IMR-90 (cell line): Measurements from ENCODE around the gene ZC3H4. TPM values are rescaled to one million over a fixed set of nuclear protein-coding genes. Genes with fewer than 3 reads are reported as not detected.

Experiments
- ATAC-seq: fragments of 200-7000 bp; cut with Tn5 transposase; 2 replicates; pipeline ENCODE4 v1.9.1; 2020; ENCODE audit warnings: low read depth, mild to moderate bottlenecking, moderate library complexity
- BruUV-seq: library from RNA; stranded (reverse); fragments of 400-500 nt; replicated peaks from 2 replicates; lab custom pipeline; 2021; lab: Mats Ljungman, UMichigan
- CTCF ChIA-PET: fragments of 300-600 bp; formaldehyde crosslinking; extraction: SDS; loops from one replicate; lab custom pipeline; 2021; ENCODE audit warnings: antibody characterized with exemption; lab: Yijun Ruan, JAX
- POLR2A ChIA-PET: fragments of 300-600 bp; sonication (Branson Sonifier 250); formaldehyde crosslinking; loops from one replicate; lab custom pipeline; 2022; ENCODE audit warnings: antibody characterized with exemption; ENCODE audit not compliant: unreplicated experiment; lab: Charles Lee
- DNase-seq: peaks from one replicate; pipeline ENCODE4 v3.0.0; 2013
- H2AFZ ChIP-seq: replicated peaks from 2 replicates; pipeline ENCODE3; 2013; ENCODE audit warnings: low read length, mild to moderate bottlenecking; ENCODE audit not compliant: poor library complexity
- H2AK5ac ChIP-seq: 2 replicates; pipeline ENCODE4 v1.6.1; 2013; ENCODE audit warnings: low read depth, low read length, inconsistent platforms
- H2AK9ac ChIP-seq: replicated peaks from 2 replicates; pipeline ENCODE3; 2013; ENCODE audit warnings: mild to moderate bottlenecking, low read depth, low read length, moderate library complexity; ENCODE audit not compliant: poor library complexity
- H2BK120ac ChIP-seq: 2 replicates; pipeline ENCODE4 v1.6.1; 2013; ENCODE audit warnings: low read depth, low read length, inconsistent platforms
- H2BK15ac ChIP-seq: 3 replicates; pipeline ENCODE4 v1.6.1; 2013; ENCODE audit warnings: low read depth, low read length, inconsistent platforms
- H2BK20ac ChIP-seq: 2 replicates; pipeline ENCODE4 v1.6.1; 2013; ENCODE audit warnings: low read depth, mild to moderate bottlenecking, inconsistent platforms, low read length, moderate library complexity
- H2BK5ac ChIP-seq: 2 replicates; pipeline ENCODE4 v1.6.1; 2013; ENCODE audit warnings: mild to moderate bottlenecking, low read depth, low read length, inconsistent platforms; ENCODE audit not compliant: poor library complexity, severe bottlenecking
- H3K14ac ChIP-seq: replicated peaks from 2 replicates; pipeline ENCODE4 v1.6.1; 2013; ENCODE audit warnings: low read depth, low read length, inconsistent platforms
- H3K18ac ChIP-seq: 2 replicates; pipeline ENCODE4 v1.6.1; 2013; ENCODE audit warnings: low read depth, low read length, control low read depth
- H3K23ac ChIP-seq: 2 replicates; pipeline ENCODE4 v1.6.1; 2013; ENCODE audit warnings: low read depth, low read length, inconsistent platforms
- H3K27ac ChIP-seq: 2 replicates; pipeline ENCODE4 v1.5.1; 2013; ENCODE audit warnings: mild to moderate bottlenecking, control low read depth, low read length; ENCODE audit not compliant: insufficient read depth
- H3K27me3 ChIP-seq: 2 replicates; pipeline ENCODE4 v1.6.1; 2013; ENCODE audit warnings: low read length; ENCODE audit not compliant: control insufficient read depth, insufficient read depth
- H3K36me3 ChIP-seq: 2 replicates; pipeline ENCODE4 v1.6.1; 2013; ENCODE audit warnings: low read length, mixed read lengths; ENCODE audit not compliant: control insufficient read depth, insufficient read depth
- H3K4ac ChIP-seq: 2 replicates; pipeline ENCODE4 v1.6.1; 2013; ENCODE audit warnings: low read depth, low read length, inconsistent platforms
- H3K4me1 ChIP-seq: 2 replicates; pipeline ENCODE4 v1.6.1; 2013; ENCODE audit warnings: low read length, mixed read lengths; ENCODE audit not compliant: control insufficient read depth, insufficient read depth
- H3K4me2 ChIP-seq: 2 replicates; pipeline ENCODE4 v1.6.1; 2013; ENCODE audit warnings: low read depth, mild to moderate bottlenecking, control low read depth, low read length, moderate library complexity
- H3K4me3 ChIP-seq: 2 replicates; pipeline ENCODE4 v1.5.1; 2013; ENCODE audit warnings: low read depth, mild to moderate bottlenecking, control low read depth, low read length, moderate library complexity; ENCODE audit not compliant: insufficient read depth
- H3K56ac ChIP-seq: 2 replicates; pipeline ENCODE4 v1.6.1; 2013; ENCODE audit warnings: low read length, inconsistent platforms; ENCODE audit not compliant: insufficient read depth; ENCODE audit errors: extremely low read depth
- H3K79me1 ChIP-seq, 2 experiments: 2 replicates each; pipeline ENCODE4 v1.6.1; 2013; ENCODE audit warnings: low read length in 2 of 2, inconsistent platforms in 1 of 2, low read depth in 1 of 2
- H3K9ac ChIP-seq: 2 replicates; pipeline ENCODE4 v1.6.1; 2013; ENCODE audit warnings: low read depth, low read length, control low read depth
- H3K9me1 ChIP-seq: 2 replicates; pipeline ENCODE4 v1.6.1; 2013; ENCODE audit warnings: low read length, inconsistent platforms; ENCODE audit not compliant: insufficient read depth
- H3K9me3 ChIP-seq: 2 replicates; pipeline ENCODE4 v1.6.1; 2013; ENCODE audit warnings: low read length; ENCODE audit not compliant: control insufficient read depth, insufficient read depth
- H4K20me1 ChIP-seq: 2 replicates; pipeline ENCODE4 v1.6.1; 2013; ENCODE audit warnings: low read length, inconsistent platforms; ENCODE audit not compliant: insufficient read depth
- H4K5ac ChIP-seq: 2 replicates; pipeline ENCODE4 v1.6.1; 2013; ENCODE audit warnings: mild to moderate bottlenecking, low read depth, low read length, control low read depth
- H4K8ac ChIP-seq, 2 experiments: 2 replicates each; pipeline ENCODE4 v1.6.1; 2013; ENCODE audit warnings: low read depth in 2 of 2, low read length in 2 of 2, control low read depth in 1 of 2, inconsistent platforms in 1 of 2
- H4K91ac ChIP-seq: 2 replicates; pipeline ENCODE4 v1.6.1; 2013; ENCODE audit warnings: low read depth, low read length, inconsistent platforms; ENCODE audit not compliant: insufficient read depth
- BHLHE40 ChIP-seq: fragments of 150-350 bp; IDR thresholded peaks from 2 replicates; pipeline ENCODE4 v1.6.1; 2016; ENCODE audit warnings: mild to moderate bottlenecking, low read depth, low read length
- FOS ChIP-seq: fragments of 150-350 bp; IDR thresholded peaks from 2 replicates; pipeline ENCODE4 v1.6.1; 2016; ENCODE audit warnings: low read depth, low read length
- MAZ ChIP-seq: IDR thresholded peaks from 2 replicates; pipeline ENCODE4 v1.6.1; 2012; ENCODE audit warnings: low read depth, mild to moderate bottlenecking, low read length, improper control_type of control experiment, moderate library complexity, borderline replicate concordance
- RAD21 ChIP-seq: IDR thresholded peaks from 2 replicates; pipeline ENCODE4 v1.6.1; 2012; ENCODE audit warnings: low read length, improper control_type of control experiment
- RCOR1 ChIP-seq: IDR thresholded peaks from 2 replicates; pipeline ENCODE4 v1.6.1; 2012; ENCODE audit warnings: mild to moderate bottlenecking, low read length, improper control_type of control experiment; ENCODE audit not compliant: insufficient replicate concordance
- RFX5 ChIP-seq: IDR thresholded peaks from 2 replicates; pipeline ENCODE4 v1.8.0; 2012; ENCODE audit warnings: low read depth, mild to moderate bottlenecking, low read length, moderate library complexity
- SMC3 ChIP-seq: fragments of 150-350 bp; IDR thresholded peaks from 2 replicates; pipeline ENCODE4 v1.6.1; 2016; ENCODE audit warnings: low read depth, mild to moderate bottlenecking, antibody characterized with exemption, low read length, moderate library complexity
- USF2 ChIP-seq: fragments of 150-350 bp; IDR thresholded peaks from 2 replicates; pipeline ENCODE4 v1.6.1; 2017; ENCODE audit warnings: mild to moderate bottlenecking, antibody characterized with exemption, low read length, low read depth
- WGBS, 2 experiments: methylation state at CpG; one replicate each; pipeline versions ENCODE4 v1.1.5 to v1.1.7; 2013; ENCODE audit warnings: missing lambda C conversion rate in 2 of 2; ENCODE audit not compliant: insufficient read length in 1 of 2; ENCODE audit errors: extremely low coverage in 2 of 2; 5-methylcytosine and 5-hydroxymethylcytosine counted together
- dilution Hi-C: fragments of 300-500 bp; cut with HindIII; formaldehyde crosslinking; loops from one replicate; pipeline ENCODE4 v1.14.3; 2018; ENCODE audit warnings: low sequenced_read_pairs; ENCODE audit not compliant: unreplicated experiment
- in situ Hi-C: fragments of 300-500 bp; cut with MboI; formaldehyde crosslinking; loops from 3 replicates; pipeline ENCODE4 v1.14.3; 2019; ENCODE audit warnings: low sequenced_read_pairs, inconsistent platforms, mixed read lengths
- intact Hi-C: fragments of 100-400 bp; cut with micrococcal nuclease; formaldehyde crosslinking; loops from 2 replicates; pipeline ENCODE4 v1.10.0; 2022
- polyA plus RNA-seq, 3 experiments: library from polyadenylated mRNA; depleted of rRNA; stranded (reverse); fragments of >200 nt; gene quantifications; 2 replicates each; pipeline ENCODE4 v1.2.3, GENCODE V29; 2012; ENCODE audit warnings: low replicate concordance in 1 of 3
- total RNA-seq: library from RNA; depleted of rRNA; stranded (reverse); fragments of >200 nt; gene quantifications from 2 replicates; pipeline ENCODE4 v1.2.3, GENCODE V29; 2012

Gene ZC3H4
- total and polyA plus RNA-seq, 2 of the 4 experiments (the other 2 are of a cell fraction) = 3.9 to 8.9 TPM

- no peak for DNase-seq
- Histone ChIP-seq H3K9me1 (peaks cover 5% of the 10 kb centered on the region; the same call in 1 of the 2 replicates), H3K4me2 (no peak overlapping the region), H3K9ac (no peak overlapping the region), H2AK9ac (no peak overlapping the region), H3K4me1 (peaks cover 2% of the 10 kb centered on the region), H3K4ac (no peak overlapping the region), H2AK5ac (no peak overlapping the region), H3K36me3 (no peaks in the 10 kb centered on the region), H4K5ac (no peak overlapping the region), H4K20me1 (no peaks in the 10 kb centered on the region), H4K91ac (no peak overlapping the region), H3K27me3 (no peaks in the 10 kb centered on the region), H3K9me3 (no peaks in the 10 kb centered on the region), H2BK5ac (no peak overlapping the region), H3K18ac (no peak overlapping the region), H3K27ac (no peak overlapping the region), H3K23ac (no peak overlapping the region), H3K4me3 (no peak overlapping the region), H3K79me1 (no peaks in the 10 kb centered on the region), H2BK20ac (no peak overlapping the region), H3K14ac (no peak overlapping the region), H3K56ac (no peak overlapping the region), H2BK15ac (no peak overlapping the region), H2AFZ (no peak overlapping the region), H4K8ac (no peak overlapping the region), H2BK120ac (no peak overlapping the region)
- BruUV-seq = no TSS peak
- TF ChIP-seq RFX5 (no peak), RAD21 (no peak), USF2 (no peak), MAZ (no peak), BHLHE40 (no peak), RCOR1 (no peak), FOS (no peak), SMC3 (no peak)
- dilution Hi-C loops (no loop called here), in situ Hi-C loops (no loop called here), intact Hi-C loops (loop anchor here (5.0 kb wide), 1 partner anchor 75 kb away; the partner anchor contains the start of gene ZC3H4)
- POLR2A ChIA-PET = no interaction called here
- no CpG with 5 or more reads among the region's 1 CpG for WGBS, 2 experiments
- CTCF ChIA-PET = no interaction called here
- no peak for ATAC-seq
Measured at GRCh38 chr19:47037766-47038165, 75.8 kb downstream of the ZC3H4 start.
